ENCODE measurements around the gene NFKB2.
A peak's percentile ranks its signal among the peaks of the same experiment; 100 is the strongest.

The NFKB2 gene

DNA sequence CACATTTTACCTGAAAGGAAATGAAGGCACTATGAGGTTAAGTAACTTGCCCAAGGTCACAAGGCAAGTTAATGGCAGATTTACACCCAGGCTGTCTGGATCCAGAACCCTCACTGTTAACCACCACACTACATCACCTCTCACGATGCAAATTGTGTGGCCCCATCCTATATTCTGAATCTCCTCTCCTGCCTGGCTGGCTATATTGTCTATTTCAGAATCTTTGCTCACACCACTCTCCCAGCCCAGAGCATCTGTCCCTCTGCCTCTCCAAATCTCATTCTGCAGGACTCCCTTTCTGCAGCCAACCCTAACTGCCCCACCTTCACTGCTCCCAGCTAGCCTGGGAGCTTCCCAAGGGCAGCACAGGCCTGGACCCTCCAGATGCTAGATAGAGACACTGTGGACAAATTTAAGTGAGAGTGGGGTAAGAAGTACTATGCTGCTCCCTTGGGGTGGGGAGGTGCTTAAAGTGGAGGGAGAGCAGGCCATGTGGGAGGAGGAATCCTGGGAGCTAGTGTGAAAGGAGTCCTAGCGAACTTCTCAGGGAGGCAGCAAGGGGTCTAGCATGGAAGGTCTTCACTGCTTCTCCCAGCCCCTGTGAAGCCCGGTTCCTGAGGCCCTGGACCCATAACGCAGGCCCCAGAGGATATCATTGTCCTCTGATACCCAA lies 36.1 kb downstream of the NFKB2 start:
- Histone ChIP-seq H3K36me3 (ENCODE audit: control insufficient read depth, insufficient read depth, low read length) (no peaks in the 10 kb centered on the region), H3K27me3 (replicated peaks; ENCODE audit: control insufficient read depth, insufficient read depth, low read length) (no peaks in the 10 kb centered on the region), H3K4me3 (replicated peaks; ENCODE audit: low read depth, low read length) (peak overlapping the region; percentile 93)
- DNase-seq (ENCODE audit: extremely low read depth, insufficient read length), result no peak
- TF ChIP-seq, protein P1, sequence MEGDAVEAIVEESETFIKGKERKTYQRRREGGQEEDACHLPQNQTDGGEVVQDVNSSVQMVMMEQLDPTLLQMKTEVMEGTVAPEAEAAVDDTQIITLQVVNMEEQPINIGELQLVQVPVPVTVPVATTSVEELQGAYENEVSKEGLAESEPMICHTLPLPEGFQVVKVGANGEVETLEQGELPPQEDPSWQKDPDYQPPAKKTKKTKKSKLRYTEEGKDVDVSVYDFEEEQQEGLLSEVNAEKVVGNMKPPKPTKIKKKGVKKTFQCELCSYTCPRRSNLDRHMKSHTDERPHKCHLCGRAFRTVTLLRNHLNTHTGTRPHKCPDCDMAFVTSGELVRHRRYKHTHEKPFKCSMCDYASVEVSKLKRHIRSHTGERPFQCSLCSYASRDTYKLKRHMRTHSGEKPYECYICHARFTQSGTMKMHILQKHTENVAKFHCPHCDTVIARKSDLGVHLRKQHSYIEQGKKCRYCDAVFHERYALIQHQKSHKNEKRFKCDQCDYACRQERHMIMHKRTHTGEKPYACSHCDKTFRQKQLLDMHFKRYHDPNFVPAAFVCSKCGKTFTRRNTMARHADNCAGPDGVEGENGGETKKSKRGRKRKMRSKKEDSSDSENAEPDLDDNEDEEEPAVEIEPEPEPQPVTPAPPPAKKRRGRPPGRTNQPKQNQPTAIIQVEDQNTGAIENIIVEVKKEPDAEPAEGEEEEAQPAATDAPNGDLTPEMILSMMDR (IDR thresholded peaks at IDR 0.05; ENCODE audit: insufficient read depth, low read length, poor library complexity, severe bottlenecking), result no peak

GRCh38 chr10:102432162-102432950 lies 36.9 kb downstream of the NFKB2 start, which contains the start of gene CUEDC2:
TSS of gene CUEDC2 (minus strand) at chr10:102432574. CDS start at chr10:102425188, 7,386 bp downstream.
- H3K27me3 ChIP-seq (replicated peaks; ENCODE audit: control insufficient read depth, insufficient read depth, low read length), result no peaks in the 10 kb centered on the region
- no peaks in the 10 kb centered on the region for H3K36me3 ChIP-seq (ENCODE audit: control insufficient read depth, insufficient read depth, low read length)
- peak; percentile 95 for DNase-seq (ENCODE audit: extremely low read depth, insufficient read length)
- H3K4me3 ChIP-seq (replicated peaks; ENCODE audit: low read depth, low read length), result peak within 1 kb of the TSS; percentile 93
- TF ChIP-seq, protein P1 (IDR thresholded peaks at IDR 0.05; ENCODE audit: insufficient read depth, low read length, poor library complexity, severe bottlenecking), result no peak

- DNase-seq (ENCODE audit: extremely low read depth, insufficient read length), result no peak
- Histone ChIP-seq H3K4me3 (replicated peaks; ENCODE audit: low read depth, low read length) (no peak overlapping the region), H3K27me3 (replicated peaks; ENCODE audit: control insufficient read depth, insufficient read depth, low read length) (no peaks in the 10 kb centered on the region), H3K36me3 (ENCODE audit: control insufficient read depth, insufficient read depth, low read length) (no peaks in the 10 kb centered on the region)
- TF ChIP-seq, protein P1 (IDR thresholded peaks at IDR 0.05; ENCODE audit: insufficient read depth, low read length, poor library complexity, severe bottlenecking), result no peak
Observed at GRCh38 chr10:102433619-102434046, 38.1 kb downstream of the NFKB2 start.

- TF ChIP-seq, protein P1 (IDR thresholded peaks at IDR 0.05; ENCODE audit: insufficient read depth, low read length, poor library complexity, severe bottlenecking), result no peak
- DNase-seq (ENCODE audit: extremely low read depth, insufficient read length), result no peak
- no peak overlapping the region for H3K4me3 ChIP-seq (replicated peaks; ENCODE audit: low read depth, low read length)
- no peaks in the 10 kb centered on the region for H3K36me3 ChIP-seq (ENCODE audit: control insufficient read depth, insufficient read depth, low read length)
- H3K27me3 ChIP-seq (replicated peaks; ENCODE audit: control insufficient read depth, insufficient read depth, low read length), result no peaks in the 10 kb centered on the region
Observed at GRCh38 chr10:102434394-102435132, 39.1 kb downstream of the NFKB2 start.

- Histone ChIP-seq H3K4me3 (replicated peaks; ENCODE audit: low read depth, low read length) (no peak overlapping the region), H3K27me3 (replicated peaks; ENCODE audit: control insufficient read depth, insufficient read depth, low read length) (no peaks in the 10 kb centered on the region), H3K36me3 (ENCODE audit: control insufficient read depth, insufficient read depth, low read length) (no peaks in the 10 kb centered on the region)
- TF ChIP-seq, protein P1 (IDR thresholded peaks at IDR 0.05; ENCODE audit: insufficient read depth, low read length, poor library complexity, severe bottlenecking), result no peak
- DNase-seq (ENCODE audit: extremely low read depth, insufficient read length), result no peak
Observed at GRCh38 chr10:102435133-102435497, 39.6 kb downstream of the NFKB2 start.
